ENCODE data around the gene PCOLCE2. TPM values are rescaled to one million over a fixed set of nuclear protein-coding genes. Genes with fewer than 3 reads are reported as not detected.
"Not testable (repeated sequence)": the region's sequence is repeated elsewhere in the genome, so short reads cannot be mapped to it uniquely, and the experiment has no call there.

The PCOLCE2 gene
- total RNA-seq, 2 experiments from 2014 or later = not detected

DNA sequence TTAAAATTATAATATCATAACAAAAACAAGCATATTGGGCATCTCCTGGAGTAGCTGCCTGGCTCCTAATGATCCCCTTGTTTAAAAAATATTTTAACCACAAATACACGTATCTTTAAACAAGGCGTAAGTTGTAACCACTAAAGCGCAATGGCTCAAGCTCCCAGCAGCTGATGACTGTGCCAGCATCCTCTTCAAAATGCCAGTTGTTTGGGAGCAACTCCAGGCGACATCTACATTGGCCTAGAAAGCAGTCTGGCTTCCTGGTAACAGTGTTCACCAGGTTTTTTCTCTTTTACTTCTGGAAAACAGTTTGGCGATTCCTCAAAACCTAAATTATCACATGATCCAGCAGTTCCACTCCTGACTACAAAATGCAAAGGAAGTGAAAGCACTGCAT is 13.8 kb downstream of the PCOLCE2 start:
- no peak for DNase-seq (ENCODE audit: low spot score)
- no peaks in the 10 kb centered on the region for H3K9me2 ChIP-seq (ENCODE audit: insufficient read depth, low read length)
- no peaks in the 10 kb centered on the region for H3K9me3 ChIP-seq (ENCODE audit: low read length)
- CTCF ChIA-PET (ENCODE audit: unreplicated experiment) = no interaction called here
- TF ChIP-seq, protein P1, sequence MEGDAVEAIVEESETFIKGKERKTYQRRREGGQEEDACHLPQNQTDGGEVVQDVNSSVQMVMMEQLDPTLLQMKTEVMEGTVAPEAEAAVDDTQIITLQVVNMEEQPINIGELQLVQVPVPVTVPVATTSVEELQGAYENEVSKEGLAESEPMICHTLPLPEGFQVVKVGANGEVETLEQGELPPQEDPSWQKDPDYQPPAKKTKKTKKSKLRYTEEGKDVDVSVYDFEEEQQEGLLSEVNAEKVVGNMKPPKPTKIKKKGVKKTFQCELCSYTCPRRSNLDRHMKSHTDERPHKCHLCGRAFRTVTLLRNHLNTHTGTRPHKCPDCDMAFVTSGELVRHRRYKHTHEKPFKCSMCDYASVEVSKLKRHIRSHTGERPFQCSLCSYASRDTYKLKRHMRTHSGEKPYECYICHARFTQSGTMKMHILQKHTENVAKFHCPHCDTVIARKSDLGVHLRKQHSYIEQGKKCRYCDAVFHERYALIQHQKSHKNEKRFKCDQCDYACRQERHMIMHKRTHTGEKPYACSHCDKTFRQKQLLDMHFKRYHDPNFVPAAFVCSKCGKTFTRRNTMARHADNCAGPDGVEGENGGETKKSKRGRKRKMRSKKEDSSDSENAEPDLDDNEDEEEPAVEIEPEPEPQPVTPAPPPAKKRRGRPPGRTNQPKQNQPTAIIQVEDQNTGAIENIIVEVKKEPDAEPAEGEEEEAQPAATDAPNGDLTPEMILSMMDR (conservative IDR thresholded peaks at IDR 0.05; ENCODE audit: low read length) = no peak
- TF ChIP-seq EZH2phosphoT487 (IDR thresholded peaks at IDR 0.05; ENCODE audit: borderline replicate concordance, low read depth, low read length) = no peak
- intact Hi-C loops (cut with micrococcal nuclease; ENCODE audit: unreplicated experiment) = no loop called here
- BruUV-seq (replicated peaks) = no TSS peak
- H3K27ac ChIP-seq (ENCODE audit: low read depth, low read length, poor library complexity, severe bottlenecking) = no peak overlapping the region
- no peaks in the 10 kb centered on the region for H3K79me2 ChIP-seq (ENCODE audit: insufficient read depth, low read depth, low read length)
- H3K4me2 ChIP-seq (ENCODE audit: low read length) = no peak overlapping the region
- no peak overlapping the region for H3K4me3 ChIP-seq (ENCODE audit: low read depth, low read length, poor library complexity, severe bottlenecking)
- H4K20me1 ChIP-seq (ENCODE audit: insufficient read depth, low read length) = no peaks in the 10 kb centered on the region
- no peak overlapping the region for H2AFZ ChIP-seq (ENCODE audit: low read length)
- H3K4me1 ChIP-seq (ENCODE audit: insufficient read depth, low read length, poor library complexity, severe bottlenecking) = no peaks in the 10 kb centered on the region
- POLR2A ChIA-PET = no interaction called here
- no peaks in the 10 kb centered on the region for H3K36me3 ChIP-seq (ENCODE audit: insufficient read depth, low read length)

DNA sequence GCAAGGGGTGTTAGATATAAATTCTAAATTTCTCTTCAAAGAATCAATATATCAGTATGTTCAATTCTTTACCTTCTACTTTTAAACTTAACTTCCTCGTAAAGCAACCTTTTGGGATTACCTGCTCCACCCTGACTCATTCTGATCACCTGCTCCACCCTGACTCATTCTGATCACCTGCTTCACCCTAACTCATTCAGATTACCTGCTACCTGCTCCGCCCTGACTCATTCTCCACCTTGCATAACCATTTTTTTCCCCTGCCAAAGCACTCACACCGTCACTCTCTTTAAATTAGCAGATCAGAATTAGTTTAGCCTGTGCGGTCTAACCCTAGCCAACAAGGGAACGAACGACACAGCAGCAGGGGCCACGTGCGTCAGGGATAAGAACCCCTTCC is 20.5 kb downstream of the PCOLCE2 start:
- H3K36me3 ChIP-seq (ENCODE audit: insufficient read depth, low read length); H3K4me2 ChIP-seq (ENCODE audit: low read length); DNase-seq (ENCODE audit: low spot score); H3K9me2 ChIP-seq (ENCODE audit: insufficient read depth, low read length); POLR2A ChIA-PET; CTCF ChIA-PET (ENCODE audit: unreplicated experiment); H3K9me3 ChIP-seq (ENCODE audit: low read length); intact Hi-C loops (cut with micrococcal nuclease; ENCODE audit: unreplicated experiment); H3K27ac ChIP-seq (ENCODE audit: low read depth, low read length, poor library complexity, severe bottlenecking); H3K4me1 ChIP-seq (ENCODE audit: insufficient read depth, low read length, poor library complexity, severe bottlenecking); H4K20me1 ChIP-seq (ENCODE audit: insufficient read depth, low read length); H3K79me2 ChIP-seq (ENCODE audit: insufficient read depth, low read depth, low read length); H2AFZ ChIP-seq (ENCODE audit: low read length); BruUV-seq (replicated peaks); H3K4me3 ChIP-seq (ENCODE audit: low read depth, low read length, poor library complexity, severe bottlenecking): not testable (repeated sequence)

DNA sequence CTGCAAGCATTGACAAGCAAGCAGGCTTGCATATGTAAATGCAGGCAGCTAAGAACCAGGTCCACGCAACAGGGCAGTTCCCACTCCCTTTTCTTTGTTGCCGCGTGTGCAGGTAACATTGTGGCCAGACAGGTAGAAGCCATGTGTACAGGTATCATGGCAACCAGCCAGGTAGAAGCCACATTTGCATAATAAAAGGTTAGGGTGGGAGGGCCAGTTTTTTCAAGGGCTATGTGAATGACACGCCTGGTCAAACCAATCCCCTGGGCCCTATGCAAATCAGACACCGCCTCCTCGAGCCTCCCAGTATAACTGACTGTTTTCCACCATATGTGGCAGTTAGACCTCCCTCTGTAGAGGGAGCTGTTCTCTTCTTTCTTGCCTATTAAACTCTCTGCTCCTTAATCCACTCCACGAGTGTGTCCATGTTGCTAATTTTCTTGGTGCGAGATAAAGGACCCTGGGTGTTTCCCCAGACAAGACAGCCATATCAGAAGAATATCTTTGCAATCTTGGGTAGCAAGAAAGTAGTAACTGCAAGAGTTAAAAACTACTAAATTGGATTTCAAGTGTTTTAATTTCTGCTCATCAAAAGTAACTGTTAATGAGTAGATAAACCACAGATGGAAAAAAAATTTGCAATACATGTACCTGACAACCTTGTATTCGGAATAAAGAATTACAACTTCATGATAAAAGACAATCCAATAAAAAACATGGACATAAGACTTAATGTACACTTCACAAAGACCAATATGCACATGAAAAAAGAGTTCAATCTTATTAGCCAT is 21.8 kb downstream of the PCOLCE2 start:
- BruUV-seq (replicated peaks) = no TSS peak
- ChIA-PET CTCF (ENCODE audit: unreplicated experiment) (no interaction called here), POLR2A (interaction anchor here (0.7 kb wide), 1 partner anchor 1705 kb away, joined by 3 read pairs; no protein-coding TSS in a partner anchor)
- TF ChIP-seq EZH2phosphoT487 (IDR thresholded peaks at IDR 0.05; ENCODE audit: borderline replicate concordance, low read depth, low read length) = no peak
- TF ChIP-seq, protein P1 (conservative IDR thresholded peaks at IDR 0.05; ENCODE audit: low read length) = 0 out of 2 replicates have a peak, but pooled peaks have one; percentile 14
- H3K27ac ChIP-seq (ENCODE audit: low read depth, low read length, poor library complexity, severe bottlenecking) = no peak overlapping the region
- no peak overlapping the region for H3K4me3 ChIP-seq (ENCODE audit: low read depth, low read length, poor library complexity, severe bottlenecking)
- no peak overlapping the region for H2AFZ ChIP-seq (ENCODE audit: low read length)
- intact Hi-C loops (cut with micrococcal nuclease; ENCODE audit: unreplicated experiment) = no loop called here
- no peaks in the 10 kb centered on the region for H3K79me2 ChIP-seq (ENCODE audit: insufficient read depth, low read depth, low read length)
- H3K36me3 ChIP-seq (ENCODE audit: insufficient read depth, low read length) = no peaks in the 10 kb centered on the region
- no peaks in the 10 kb centered on the region for H3K4me1 ChIP-seq (ENCODE audit: insufficient read depth, low read length, poor library complexity, severe bottlenecking)
- H4K20me1 ChIP-seq (ENCODE audit: insufficient read depth, low read length) = no peaks in the 10 kb centered on the region
- no peaks in the 10 kb centered on the region for H3K9me3 ChIP-seq (ENCODE audit: low read length)
- no peak for DNase-seq (ENCODE audit: low spot score)
- H3K4me2 ChIP-seq (ENCODE audit: low read length) = no peak overlapping the region
- H3K9me2 ChIP-seq (ENCODE audit: insufficient read depth, low read length) = no peaks in the 10 kb centered on the region
